ENCODE results near the gene RAB42. TPM values are rescaled to one million over a fixed set of nuclear protein-coding genes. Genes with fewer than 3 reads are reported as not detected.

RAB42 gene
- total and polyA plus RNA-seq, 2 experiments from 2014 or later: 7.3 to 11.7 TPM

- DNase-seq (ENCODE audit: low read depth in 1 of 2, low spot score in 1 of 2): no peak
- H3K27ac ChIP-seq: peak overlapping the region; percentile 90
- H3K27me3 ChIP-seq: no peaks in the 10 kb centered on the region
- peaks cover 10% of the 10 kb centered on the region for H3K36me3 ChIP-seq
- no peaks in the 10 kb centered on the region for H3K9me3 ChIP-seq (ENCODE audit: low read depth)
- no peak overlapping the region for H3K4me3 ChIP-seq
- TF ChIP-seq CTCF (IDR thresholded peaks at IDR 0.05; ENCODE audit: low read depth, low read length): no peak
- peaks cover 19% of the 10 kb centered on the region for H3K4me1 ChIP-seq (ENCODE audit: low read depth)
Measured at GRCh38 chr1:28604962-28605361, 12.9 kb downstream of the RAB42 start.

- DNase-seq (ENCODE audit: low read depth in 1 of 2, low spot score in 1 of 2): no peak
- Histone ChIP-seq H3K36me3 (peaks cover 18% of the 10 kb centered on the region), H3K9me3 (ENCODE audit: low read depth) (no peaks in the 10 kb centered on the region), H3K27me3 (no peaks in the 10 kb centered on the region), H3K4me3 (no peak overlapping the region), H3K27ac (peak overlapping the region; percentile 90), H3K4me1 (ENCODE audit: low read depth) (peaks cover 19% of the 10 kb centered on the region)
- no peak for TF ChIP-seq CTCF (IDR thresholded peaks at IDR 0.05; ENCODE audit: low read depth, low read length)
Measured at GRCh38 chr1:28606771-28607170, 14.7 kb downstream of the RAB42 start.

- Histone ChIP-seq H3K4me3 (no peak overlapping the region), H3K27ac (no peak overlapping the region), H3K9me3 (ENCODE audit: low read depth) (no peaks in the 10 kb centered on the region), H3K27me3 (no peaks in the 10 kb centered on the region), H3K36me3 (peaks cover 26% of the 10 kb centered on the region), H3K4me1 (ENCODE audit: low read depth) (no peaks in the 10 kb centered on the region)
- TF ChIP-seq CTCF (IDR thresholded peaks at IDR 0.05; ENCODE audit: low read depth, low read length): no peak
- no peak for DNase-seq (ENCODE audit: low read depth in 1 of 2, low spot score in 1 of 2)
Measured at GRCh38 chr1:28613175-28613574, 21.1 kb downstream of the RAB42 start.

- DNase-seq (ENCODE audit: low read depth in 1 of 2, low spot score in 1 of 2): no peak
Measured at GRCh38 chr1:28631713-28632112, 39.6 kb downstream of the RAB42 start.

GRCh38 chr1:28632560-28632959 lies 40.5 kb downstream of the RAB42 start:
- Histone ChIP-seq H3K9me3 (ENCODE audit: low read depth) (no peaks in the 10 kb centered on the region), H3K4me1 (ENCODE audit: low read depth) (no peaks in the 10 kb centered on the region), H3K4me3 (no peak overlapping the region), H3K27ac (no peak overlapping the region), H3K36me3 (no peaks in the 10 kb centered on the region), H3K27me3 (no peaks in the 10 kb centered on the region)
- TF ChIP-seq CTCF (IDR thresholded peaks at IDR 0.05; ENCODE audit: low read depth, low read length): no peak
- DNase-seq (ENCODE audit: low read depth in 1 of 2, low spot score in 1 of 2): no peak

More at GRCh38 chr1:28631713-28632112, 39.6 kb downstream of the RAB42 start:
- no peaks in the 10 kb centered on the region for H3K27me3 ChIP-seq
- H3K4me1 ChIP-seq (ENCODE audit: low read depth): no peaks in the 10 kb centered on the region
- H3K36me3 ChIP-seq: no peaks in the 10 kb centered on the region
- TF ChIP-seq CTCF (IDR thresholded peaks at IDR 0.05; ENCODE audit: low read depth, low read length): no peak
- H3K27ac ChIP-seq: no peak overlapping the region
- no peak overlapping the region for H3K4me3 ChIP-seq
- no peaks in the 10 kb centered on the region for H3K9me3 ChIP-seq (ENCODE audit: low read depth)

- Histone ChIP-seq H3K27me3 (no peaks in the 10 kb centered on the region), H3K4me3 (no peak overlapping the region), H3K27ac (no peak overlapping the region), H3K4me1 (ENCODE audit: low read depth) (peaks cover 10% of the 10 kb centered on the region), H3K36me3 (no peaks in the 10 kb centered on the region), H3K9me3 (ENCODE audit: low read depth) (no peaks in the 10 kb centered on the region)
- peak; percentile 10 to 25 for DNase-seq (ENCODE audit: low read depth in 1 of 2, low spot score in 1 of 2)
- TF ChIP-seq CTCF (IDR thresholded peaks at IDR 0.05; ENCODE audit: low read depth, low read length): peak; percentile 36
Measured at GRCh38 chr1:28640766-28641165, 48.7 kb downstream of the RAB42 start.
